IPS-15b (cell line): ENCODE results near the gene ITIH1.

Experiments
- H3K27me3 ChIP-seq: one replicate; pipeline ENCODE4 v1.6.1; 2013; ENCODE audit warnings: low read length; ENCODE audit not compliant: control insufficient read depth, insufficient read depth
- H3K36me3 ChIP-seq: one replicate; pipeline ENCODE4 v1.6.1; 2013; ENCODE audit warnings: low read length; ENCODE audit not compliant: control insufficient read depth, insufficient read depth
- H3K4me1 ChIP-seq: one replicate; pipeline ENCODE4 v1.6.1; 2013; ENCODE audit warnings: mild to moderate bottlenecking, low read length; ENCODE audit not compliant: control insufficient read depth, insufficient read depth
- H3K4me3 ChIP-seq: one replicate; pipeline ENCODE4 v1.5.1; 2013; ENCODE audit warnings: low read depth, low read length
- H3K9ac ChIP-seq: one replicate; pipeline ENCODE4 v1.6.1; 2013; ENCODE audit warnings: low read depth, mild to moderate bottlenecking, low read length
- H3K9me3 ChIP-seq: one replicate; pipeline ENCODE4 v1.6.1; 2013; ENCODE audit warnings: mild to moderate bottlenecking, low read length; ENCODE audit not compliant: control insufficient read depth, insufficient read depth

Gene ITIH1

GRCh38 chr3:52793702-52794611 is 16.6 kb downstream of the ITIH1 start:
- Histone ChIP-seq H3K9ac (no peak overlapping the region), H3K4me1 (no peaks in the 10 kb centered on the region), H3K4me3 (no peak overlapping the region), H3K9me3 (no peaks in the 10 kb centered on the region), H3K36me3 (no peaks in the 10 kb centered on the region), H3K27me3 (no peaks in the 10 kb centered on the region)

DNA sequence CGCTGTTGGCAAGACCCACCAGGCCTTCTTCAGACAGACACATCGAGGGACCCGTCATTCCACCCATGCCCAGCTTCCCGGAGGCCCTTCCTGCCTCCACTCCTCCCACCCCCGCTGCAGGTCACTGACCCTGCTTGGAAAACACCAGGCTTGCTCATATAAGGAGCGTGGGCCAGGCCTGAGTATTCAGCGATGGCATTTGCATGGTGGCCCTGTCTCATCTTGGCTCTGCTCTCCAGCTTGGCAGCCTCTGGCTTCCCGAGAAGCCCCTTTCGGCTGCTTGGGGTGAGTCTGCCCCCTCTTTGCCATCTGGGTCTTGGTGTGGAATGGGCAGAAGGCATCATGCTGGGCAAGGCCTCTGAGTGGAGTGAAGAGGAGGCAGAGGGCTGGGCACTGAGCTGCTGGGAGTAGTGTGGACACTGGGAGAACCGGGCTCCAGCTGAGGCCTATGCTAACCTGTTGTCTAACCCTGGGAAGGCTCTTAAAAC is 17.3 kb downstream of the ITIH1 start, which contains the start of gene ITIH3:
Gene ITIH3 (plus strand): TSS at position 185 of the 488 bp plus-strand sequence. CDS start 8 bp downstream, at position 193.
- Histone ChIP-seq H3K4me1 (no peaks in the 10 kb centered on the region), H3K36me3 (no peaks in the 10 kb centered on the region), H3K4me3 (no peak within 1 kb of the TSS), H3K27me3 (no peaks in the 10 kb centered on the region), H3K9me3 (no peaks in the 10 kb centered on the region), H3K9ac (no peak within 1 kb of the TSS)

DNA sequence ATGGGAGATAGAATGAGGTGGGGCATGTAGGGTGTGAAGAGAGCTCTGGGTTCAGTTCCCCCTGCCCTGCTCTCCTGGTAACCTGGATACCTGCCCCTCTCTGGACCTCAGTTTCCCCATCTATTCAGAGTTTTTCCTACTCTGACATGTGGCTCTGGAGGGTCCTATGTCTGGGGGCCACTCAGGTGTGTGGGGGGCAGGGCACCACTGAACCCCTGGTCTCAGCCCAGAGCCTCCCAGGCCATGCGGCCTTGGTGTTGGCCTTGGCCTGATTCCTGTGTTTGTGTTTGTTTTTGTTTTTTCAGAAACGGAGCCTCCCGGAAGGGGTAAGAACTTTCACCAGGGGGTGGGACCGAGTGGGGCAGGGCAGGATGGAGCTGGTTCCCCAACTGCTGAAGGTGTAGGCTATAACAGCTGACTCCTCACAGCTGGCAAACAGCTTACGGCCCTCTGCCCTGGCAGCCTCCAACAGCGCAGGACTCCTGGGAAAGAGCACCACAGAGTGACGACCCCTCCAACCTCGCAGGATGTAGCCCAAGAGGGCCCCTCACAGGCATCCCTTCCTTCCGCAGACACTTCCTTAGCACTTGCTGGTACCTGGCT is 18.0 kb downstream of the ITIH1 start:
- Histone ChIP-seq H3K9me3 (no peaks in the 10 kb centered on the region), H3K27me3 (no peaks in the 10 kb centered on the region), H3K36me3 (no peaks in the 10 kb centered on the region), H3K4me1 (no peaks in the 10 kb centered on the region), H3K9ac (no peak overlapping the region), H3K4me3 (no peak overlapping the region)

GRCh38 chr3:52796411-52796810 is 19.0 kb downstream of the ITIH1 start:
- Histone ChIP-seq H3K9me3 (no peaks in the 10 kb centered on the region), H3K9ac (no peak overlapping the region), H3K36me3 (no peaks in the 10 kb centered on the region), H3K4me3 (no peak overlapping the region), H3K4me1 (no peaks in the 10 kb centered on the region), H3K27me3 (no peaks in the 10 kb centered on the region)

- H3K4me3 ChIP-seq: no peak overlapping the region
- H3K4me1 ChIP-seq: no peaks in the 10 kb centered on the region
- no peaks in the 10 kb centered on the region for H3K9me3 ChIP-seq
- H3K27me3 ChIP-seq: no peaks in the 10 kb centered on the region
- no peaks in the 10 kb centered on the region for H3K36me3 ChIP-seq
- H3K9ac ChIP-seq: no peak overlapping the region
Measured at GRCh38 chr3:52798376-52798977, 21.1 kb downstream of the ITIH1 start.

DNA sequence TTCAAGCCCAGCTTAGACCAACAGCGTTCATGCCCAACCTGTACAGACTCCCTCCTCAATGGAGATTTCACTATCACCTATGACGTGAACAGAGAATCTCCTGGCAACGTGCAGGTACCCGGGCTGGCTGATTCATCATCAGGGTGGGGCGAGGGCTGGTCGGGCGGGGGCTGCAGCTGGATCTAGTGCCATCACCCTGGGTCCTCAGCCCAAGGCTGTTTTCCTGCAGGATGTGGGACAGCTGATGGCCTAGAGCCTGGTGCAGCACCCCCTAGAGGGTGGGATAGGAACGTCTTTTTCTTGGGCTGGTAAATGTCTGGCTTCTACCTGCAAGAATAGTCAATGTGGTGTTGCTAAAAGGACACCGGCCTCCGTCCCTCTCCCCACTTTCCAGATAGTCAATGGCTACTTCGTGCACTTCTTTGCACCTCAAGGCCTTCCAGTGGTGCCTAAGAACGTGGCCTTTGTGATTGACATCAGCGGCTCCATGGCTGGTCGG is 21.6 kb downstream of the ITIH1 start:
- Histone ChIP-seq H3K9ac (no peak overlapping the region), H3K4me3 (no peak overlapping the region), H3K4me1 (no peaks in the 10 kb centered on the region), H3K9me3 (no peaks in the 10 kb centered on the region), H3K27me3 (no peaks in the 10 kb centered on the region), H3K36me3 (no peaks in the 10 kb centered on the region)

DNA sequence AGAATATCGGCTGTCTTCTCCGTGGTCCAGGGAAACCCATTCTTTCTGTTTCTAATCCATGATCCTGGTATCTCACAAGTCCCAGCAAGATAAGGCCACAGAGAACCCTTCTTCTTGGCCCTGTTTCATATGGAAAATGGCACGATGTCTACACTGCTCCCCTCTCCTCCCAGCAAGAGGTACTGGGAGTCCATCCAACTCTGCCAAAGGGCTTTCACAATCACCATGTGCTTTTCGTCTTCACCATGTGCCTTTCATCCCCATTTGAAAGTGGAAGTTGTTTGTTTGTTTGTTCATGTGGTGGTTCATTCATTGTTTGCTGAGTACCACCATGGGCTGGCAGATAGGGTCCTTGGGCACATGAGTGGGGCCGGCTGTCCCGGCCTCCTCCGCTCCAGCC is 22.7 kb downstream of the ITIH1 start:
- H3K4me3 ChIP-seq: no peak overlapping the region
- no peaks in the 10 kb centered on the region for H3K4me1 ChIP-seq
- H3K9me3 ChIP-seq: no peaks in the 10 kb centered on the region
- H3K36me3 ChIP-seq: no peaks in the 10 kb centered on the region
- H3K27me3 ChIP-seq: no peaks in the 10 kb centered on the region
- H3K9ac ChIP-seq: no peak overlapping the region

- H3K36me3 ChIP-seq: no peaks in the 10 kb centered on the region
Measured at GRCh38 chr3:52801839-52802238, 24.4 kb downstream of the ITIH1 start.

GRCh38 chr3:52805270-52806039 is 28.1 kb downstream of the ITIH1 start:
- Histone ChIP-seq H3K27me3 (no peaks in the 10 kb centered on the region), H3K36me3 (no peaks in the 10 kb centered on the region), H3K4me1 (no peaks in the 10 kb centered on the region), H3K9ac (no peak overlapping the region), H3K9me3 (no peaks in the 10 kb centered on the region), H3K4me3 (no peak overlapping the region)

More at GRCh38 chr3:52801839-52802238, 24.4 kb downstream of the ITIH1 start:
- H3K9me3 ChIP-seq: no peaks in the 10 kb centered on the region
- H3K27me3 ChIP-seq: no peaks in the 10 kb centered on the region
- H3K9ac ChIP-seq: no peak overlapping the region
- no peak overlapping the region for H3K4me3 ChIP-seq
- no peaks in the 10 kb centered on the region for H3K4me1 ChIP-seq

- Histone ChIP-seq H3K4me1 (no peaks in the 10 kb centered on the region), H3K9me3 (no peaks in the 10 kb centered on the region), H3K27me3 (no peaks in the 10 kb centered on the region), H3K36me3 (no peaks in the 10 kb centered on the region), H3K4me3 (no peak overlapping the region), H3K9ac (no peak overlapping the region)
Measured at GRCh38 chr3:52809149-52809548, 31.8 kb downstream of the ITIH1 start.
